GM23338 (cell line): ENCODE data around the gene PIK3CB. TPM values are rescaled to one million over a fixed set of nuclear protein-coding genes. Genes with fewer than 3 reads are reported as not detected.

Source experiments
- ATAC-seq: fragments of 200-7000 bp; cut with Tn5 transposase; 3 replicates; pipeline ENCODE4 v1.9.1; 2020
- DNase-seq: peaks from one replicate; pipeline ENCODE4 v3.0.0-alpha.2; 2015; ENCODE audit warnings: low spot score
- H2AFZ ChIP-seq: fragments of 200-600 bp; sonication (generic); 2 replicates; pipeline ENCODE4 v1.8.0; 2016; ENCODE audit warnings: antibody characterized with exemption, mild to moderate bottlenecking, moderate library complexity
- H3F3A ChIP-seq: fragments of 200-600 bp; sonication (generic); replicated peaks from 2 replicates; pipeline ENCODE4 v1.8.0; 2017; ENCODE audit warnings: antibody characterized with exemption, mixed run types, low read depth
- H3K27ac ChIP-seq: fragments of 200-600 bp; sonication (generic); 2 replicates; pipeline ENCODE4 v1.6.1; 2016; ENCODE audit warnings: low read depth
- H3K27me3 ChIP-seq: fragments of 200-600 bp; sonication (generic); 2 replicates; pipeline ENCODE4 v1.8.0; 2016; ENCODE audit warnings: mild to moderate bottlenecking, mixed run types, moderate library complexity; ENCODE audit not compliant: insufficient read depth
- H3K36me3 ChIP-seq: fragments of 200-600 bp; sonication (generic); 2 replicates; pipeline ENCODE4 v1.8.0; 2016; ENCODE audit warnings: mild to moderate bottlenecking; ENCODE audit not compliant: insufficient read depth
- H3K4me1 ChIP-seq: fragments of 200-600 bp; sonication (generic); 2 replicates; pipeline ENCODE4 v1.8.0; 2016; ENCODE audit warnings: mild to moderate bottlenecking, moderate library complexity; ENCODE audit not compliant: insufficient read depth
- H3K4me2 ChIP-seq: fragments of 200-600 bp; sonication (generic); 2 replicates; pipeline ENCODE4 v1.7.1; 2017; ENCODE audit warnings: mixed run types
- H3K4me3 ChIP-seq: fragments of 200-600 bp; sonication (generic); 2 replicates; pipeline ENCODE4 v1.6.1; 2016; ENCODE audit warnings: mixed run types
- H3K79me2 ChIP-seq: fragments of 200-600 bp; sonication (generic); replicated peaks from 2 replicates; pipeline ENCODE4 v1.8.0; 2017; ENCODE audit warnings: mild to moderate bottlenecking; ENCODE audit not compliant: insufficient read depth
- H3K9me2 ChIP-seq: fragments of 200-600 bp; sonication (generic); 2 replicates; pipeline ENCODE4 v1.8.0; 2017; ENCODE audit not compliant: insufficient read depth
- H4K20me1 ChIP-seq: fragments of 200-600 bp; sonication (generic); replicated peaks from 2 replicates; pipeline ENCODE4 v1.8.0; 2017; ENCODE audit warnings: mild to moderate bottlenecking; ENCODE audit not compliant: insufficient read depth
- H3K27ac Mint-ChIP-seq: 2 replicates; pipeline ENCODE4 v1.8.0; 2020; ENCODE audit warnings: inconsistent platforms, mild to moderate bottlenecking, moderate library complexity, mixed read lengths
- H3K27me3 Mint-ChIP-seq: 3 replicates; pipeline ENCODE4 v1.8.0; 2022; ENCODE audit warnings: low read depth, mild to moderate bottlenecking, moderate library complexity, mixed read lengths, inconsistent platforms; ENCODE audit not compliant: insufficient read depth, poor library complexity
- H3K36me3 Mint-ChIP-seq: 3 replicates; pipeline ENCODE4 v1.8.0; 2021; ENCODE audit warnings: low read depth, mild to moderate bottlenecking, inconsistent platforms, moderate library complexity, mixed read lengths
- H3K4me1 Mint-ChIP-seq: 3 replicates; pipeline ENCODE4 v1.8.0; 2020; ENCODE audit warnings: mild to moderate bottlenecking, inconsistent platforms, mixed read lengths
- H3K4me3 Mint-ChIP-seq: 3 replicates; pipeline ENCODE4 v1.8.0; 2021; ENCODE audit warnings: moderate library complexity, mild to moderate bottlenecking, inconsistent platforms, mixed read lengths
- H3K9me3 Mint-ChIP-seq: 3 replicates; pipeline ENCODE4 v1.8.0; 2020; ENCODE audit warnings: moderate library complexity, mild to moderate bottlenecking, inconsistent platforms, mixed read lengths
- CTCF ChIP-seq, 2 experiments: fragments of 200-600 bp in 1 of 2; sonication (generic) in 1 of 2; conservative IDR thresholded peaks; 2 replicates each; pipeline versions ENCODE4 v1.5.1 to v1.6.1; 2016 to 2017; ENCODE audit warnings: antibody characterized with exemption in 2 of 2, low read depth in 2 of 2, mild to moderate bottlenecking in 2 of 2, moderate library complexity in 1 of 2
- ETS1 ChIP-seq: IDR thresholded peaks from 2 replicates; pipeline ENCODE4 v1.6.1; 2016; ENCODE audit warnings: antibody characterized with exemption
- EZH2 ChIP-seq: fragments of 200-600 bp; sonication (generic); IDR thresholded peaks from one replicate; pipeline ENCODE4 v1.8.0; 2017; ENCODE audit warnings: antibody characterized with exemption, mild to moderate bottlenecking, low read depth; ENCODE audit not compliant: unreplicated experiment
- JUNB ChIP-seq: IDR thresholded peaks from one replicate; pipeline ENCODE4 v1.6.1; 2016; ENCODE audit warnings: antibody characterized with exemption; ENCODE audit not compliant: unreplicated experiment
- NANOG ChIP-seq: IDR thresholded peaks from 2 replicates; pipeline ENCODE4 v1.6.1; 2016; ENCODE audit warnings: antibody characterized with exemption, borderline replicate concordance
- STAT1 ChIP-seq: IDR thresholded peaks from one replicate; pipeline ENCODE4 v1.6.1; 2016; ENCODE audit warnings: antibody characterized with exemption; ENCODE audit not compliant: unreplicated experiment
- ZNF114 ChIP-seq: fragments of 250-450 bp; sonication (Bioruptor Pico); IDR thresholded peaks from 2 replicates; pipeline ENCODE4 v1.5.0; 2020; ENCODE audit warnings: mild to moderate bottlenecking, moderate library complexity
- ZNF331 ChIP-seq: fragments of 250-450 bp; sonication (Bioruptor Pico); IDR thresholded peaks from 2 replicates; pipeline ENCODE4 v1.5.0; 2020; ENCODE audit warnings: low read depth, mild to moderate bottlenecking, moderate library complexity
- ZNF462 ChIP-seq: fragments of 250-450 bp; sonication (Bioruptor Pico); IDR thresholded peaks from 2 replicates; pipeline ENCODE4 v1.5.0; 2020; ENCODE audit warnings: mild to moderate bottlenecking, moderate library complexity
- polyA plus RNA-seq: library from polyadenylated mRNA; unstranded; fragments of >200 nt; fragmentation: Nextera tagmentation; extraction: Ambion mirVana; gene quantifications from 2 replicates; pipeline ENCODE4 v1.2.1, GENCODE V29; 2016
- total RNA-seq: library from RNA; depleted of rRNA; stranded (reverse); fragments of >200 nt; shearing (Covaris generic); gene quantifications from 2 replicates; pipeline ENCODE4 v1.2.3, GENCODE V29; 2014

PIK3CB gene
- total and polyA plus RNA-seq, 2 experiments from 2014 or later = 13.3 to 32.4 TPM

- Histone ChIP-seq H3K4me2 (no peak overlapping the region), H3K9me2 (peaks cover 7% of the 10 kb centered on the region; the same call in 1 of the 2 replicates), H3K4me1 (no peaks in the 10 kb centered on the region), H3K4me3 (no peak overlapping the region), H3K27ac (no peak overlapping the region), H3F3A (no peaks in the 10 kb centered on the region), H3K36me3 (no peaks in the 10 kb centered on the region), H3K79me2 (no peaks in the 10 kb centered on the region), H4K20me1 (no peaks in the 10 kb centered on the region), H3K27me3 (no peaks in the 10 kb centered on the region), H2AFZ (no peak overlapping the region)
- TF ChIP-seq CTCF (conservative IDR thresholded peaks at IDR 0.05; ENCODE audit: low read depth in 2 of 2) = no peak
- Mint-ChIP-seq H3K9me3 (peaks cover 13% of the 10 kb centered on the region), H3K4me1 (no peaks in the 10 kb centered on the region), H3K36me3 (peaks cover 10% of the 10 kb centered on the region; the same call in 2 of the 3 replicates), H3K27me3 (peaks cover 2% of the 10 kb centered on the region), H3K4me3 (no peak overlapping the region), H3K27ac (no peak overlapping the region)
- ATAC-seq (no peak), DNase-seq (no peak)
Observed at GRCh38 chr3:138873471-138874278, 38.9 kb upstream of the PIK3CB start.

GRCh38 chr3:138872632-138873031 is 37.9 kb upstream of the PIK3CB start:
- Histone ChIP-seq H3K36me3 (no peaks in the 10 kb centered on the region), H3K79me2 (no peaks in the 10 kb centered on the region), H3K27me3 (no peaks in the 10 kb centered on the region), H3F3A (no peaks in the 10 kb centered on the region), H3K4me3 (no peak overlapping the region), H3K27ac (no peak overlapping the region), H3K4me1 (no peaks in the 10 kb centered on the region), H3K9me2 (peaks cover 7% of the 10 kb centered on the region; the same call in 1 of the 2 replicates), H4K20me1 (no peaks in the 10 kb centered on the region), H2AFZ (no peak overlapping the region), H3K4me2 (no peak overlapping the region)
- Mint-ChIP-seq H3K4me3 (no peak overlapping the region), H3K9me3 (peaks cover 13% of the 10 kb centered on the region), H3K36me3 (peaks cover 10% of the 10 kb centered on the region; the same call in 2 of the 3 replicates), H3K27ac (no peak overlapping the region), H3K4me1 (no peaks in the 10 kb centered on the region), H3K27me3 (peaks cover 2% of the 10 kb centered on the region)
- DNase-seq = no peak
- no peak for ATAC-seq
- no peak for TF ChIP-seq ZNF114
- TF ChIP-seq NANOG = no peak
- TF ChIP-seq ZNF462 (CRISPR knock-in tag) = no peak
- no peak for TF ChIP-seq JUNB
- no peak for TF ChIP-seq EZH2
- no peak for TF ChIP-seq STAT1
- no peak for TF ChIP-seq ETS1
- no peak for TF ChIP-seq ZNF331
- no peak for TF ChIP-seq CTCF (conservative IDR thresholded peaks at IDR 0.05; ENCODE audit: low read depth in 2 of 2)
